GM23338 (cell line): Measurements from ENCODE around the gene FOXR2.

ENCODE experiments used
- CREB1 ChIP-seq: fragments of 250-450 bp; sonication (Bioruptor Pico); IDR thresholded peaks from 2 replicates; pipeline ENCODE4 v1.5.0; 2020; ENCODE audit warnings: low read depth, mild to moderate bottlenecking, moderate library complexity
- EZH2 ChIP-seq: fragments of 200-600 bp; sonication (generic); IDR thresholded peaks from one replicate; pipeline ENCODE4 v1.8.0; 2017; ENCODE audit warnings: antibody characterized with exemption, mild to moderate bottlenecking, low read depth; ENCODE audit not compliant: unreplicated experiment
- EZH2phosphoT487 ChIP-seq: fragments of 200-600 bp; sonication (generic); IDR thresholded peaks from one replicate; pipeline ENCODE4 v1.8.1; 2018; ENCODE audit warnings: antibody characterized with exemption; ENCODE audit not compliant: unreplicated experiment
- NANOG ChIP-seq: IDR thresholded peaks from 2 replicates; pipeline ENCODE4 v1.6.1; 2016; ENCODE audit warnings: antibody characterized with exemption, borderline replicate concordance
- POLR2AphosphoS5 ChIP-seq: IDR thresholded peaks from 2 replicates; pipeline ENCODE4 v1.6.1; 2016; ENCODE audit warnings: antibody characterized with exemption, low read depth
- STAT1 ChIP-seq: IDR thresholded peaks from one replicate; pipeline ENCODE4 v1.6.1; 2016; ENCODE audit warnings: antibody characterized with exemption; ENCODE audit not compliant: unreplicated experiment
- ZNF114 ChIP-seq: fragments of 250-450 bp; sonication (Bioruptor Pico); IDR thresholded peaks from 2 replicates; pipeline ENCODE4 v1.5.0; 2020; ENCODE audit warnings: mild to moderate bottlenecking, moderate library complexity
- ZNF331 ChIP-seq: fragments of 250-450 bp; sonication (Bioruptor Pico); IDR thresholded peaks from 2 replicates; pipeline ENCODE4 v1.5.0; 2020; ENCODE audit warnings: low read depth, mild to moderate bottlenecking, moderate library complexity
- TF ChIP-seq, protein P1 (sequence below), 2 experiments: fragments of 200-600 bp in 1 of 2; sonication (generic) in 1 of 2; conservative IDR thresholded peaks; 2 replicates each; pipeline versions ENCODE4 v1.5.1 to v1.6.1; 2016 to 2017; ENCODE audit warnings: antibody characterized with exemption in 2 of 2, low read depth in 2 of 2, mild to moderate bottlenecking in 2 of 2, moderate library complexity in 1 of 2
- TF ChIP-seq, protein P2 (sequence below): IDR thresholded peaks from one replicate; pipeline ENCODE4 v1.6.1; 2018; ENCODE audit warnings: antibody characterized with exemption; ENCODE audit not compliant: unreplicated experiment
- TF ChIP-seq, protein P3 (sequence below): IDR thresholded peaks from 2 replicates; pipeline ENCODE4 v1.6.1; 2016; ENCODE audit warnings: antibody characterized with exemption

DNA sequence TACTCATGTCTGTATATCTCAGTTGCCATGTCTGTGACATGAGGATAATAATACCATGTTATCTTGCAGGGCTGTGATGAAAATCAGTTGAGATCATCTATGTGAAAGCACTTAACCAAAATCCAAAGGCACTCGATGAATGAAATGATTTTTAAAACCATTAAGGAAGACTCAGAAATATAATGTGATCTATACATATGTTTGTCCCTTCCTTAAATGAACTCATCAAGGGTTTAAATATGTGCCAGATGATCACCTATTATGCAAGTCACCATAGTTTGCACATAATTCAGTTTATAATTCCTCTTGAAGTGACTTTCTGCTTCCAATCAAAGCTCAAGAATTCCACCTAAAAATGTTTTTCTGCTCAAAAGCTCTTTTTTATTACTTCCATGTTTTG lies at the start of gene FOXR2:
- TF ChIP-seq, protein P1, sequence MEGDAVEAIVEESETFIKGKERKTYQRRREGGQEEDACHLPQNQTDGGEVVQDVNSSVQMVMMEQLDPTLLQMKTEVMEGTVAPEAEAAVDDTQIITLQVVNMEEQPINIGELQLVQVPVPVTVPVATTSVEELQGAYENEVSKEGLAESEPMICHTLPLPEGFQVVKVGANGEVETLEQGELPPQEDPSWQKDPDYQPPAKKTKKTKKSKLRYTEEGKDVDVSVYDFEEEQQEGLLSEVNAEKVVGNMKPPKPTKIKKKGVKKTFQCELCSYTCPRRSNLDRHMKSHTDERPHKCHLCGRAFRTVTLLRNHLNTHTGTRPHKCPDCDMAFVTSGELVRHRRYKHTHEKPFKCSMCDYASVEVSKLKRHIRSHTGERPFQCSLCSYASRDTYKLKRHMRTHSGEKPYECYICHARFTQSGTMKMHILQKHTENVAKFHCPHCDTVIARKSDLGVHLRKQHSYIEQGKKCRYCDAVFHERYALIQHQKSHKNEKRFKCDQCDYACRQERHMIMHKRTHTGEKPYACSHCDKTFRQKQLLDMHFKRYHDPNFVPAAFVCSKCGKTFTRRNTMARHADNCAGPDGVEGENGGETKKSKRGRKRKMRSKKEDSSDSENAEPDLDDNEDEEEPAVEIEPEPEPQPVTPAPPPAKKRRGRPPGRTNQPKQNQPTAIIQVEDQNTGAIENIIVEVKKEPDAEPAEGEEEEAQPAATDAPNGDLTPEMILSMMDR (conservative IDR thresholded peaks at IDR 0.05; ENCODE audit: low read depth in 2 of 2) = no peak
- TF ChIP-seq EZH2 = no peak
- TF ChIP-seq, protein P2, sequence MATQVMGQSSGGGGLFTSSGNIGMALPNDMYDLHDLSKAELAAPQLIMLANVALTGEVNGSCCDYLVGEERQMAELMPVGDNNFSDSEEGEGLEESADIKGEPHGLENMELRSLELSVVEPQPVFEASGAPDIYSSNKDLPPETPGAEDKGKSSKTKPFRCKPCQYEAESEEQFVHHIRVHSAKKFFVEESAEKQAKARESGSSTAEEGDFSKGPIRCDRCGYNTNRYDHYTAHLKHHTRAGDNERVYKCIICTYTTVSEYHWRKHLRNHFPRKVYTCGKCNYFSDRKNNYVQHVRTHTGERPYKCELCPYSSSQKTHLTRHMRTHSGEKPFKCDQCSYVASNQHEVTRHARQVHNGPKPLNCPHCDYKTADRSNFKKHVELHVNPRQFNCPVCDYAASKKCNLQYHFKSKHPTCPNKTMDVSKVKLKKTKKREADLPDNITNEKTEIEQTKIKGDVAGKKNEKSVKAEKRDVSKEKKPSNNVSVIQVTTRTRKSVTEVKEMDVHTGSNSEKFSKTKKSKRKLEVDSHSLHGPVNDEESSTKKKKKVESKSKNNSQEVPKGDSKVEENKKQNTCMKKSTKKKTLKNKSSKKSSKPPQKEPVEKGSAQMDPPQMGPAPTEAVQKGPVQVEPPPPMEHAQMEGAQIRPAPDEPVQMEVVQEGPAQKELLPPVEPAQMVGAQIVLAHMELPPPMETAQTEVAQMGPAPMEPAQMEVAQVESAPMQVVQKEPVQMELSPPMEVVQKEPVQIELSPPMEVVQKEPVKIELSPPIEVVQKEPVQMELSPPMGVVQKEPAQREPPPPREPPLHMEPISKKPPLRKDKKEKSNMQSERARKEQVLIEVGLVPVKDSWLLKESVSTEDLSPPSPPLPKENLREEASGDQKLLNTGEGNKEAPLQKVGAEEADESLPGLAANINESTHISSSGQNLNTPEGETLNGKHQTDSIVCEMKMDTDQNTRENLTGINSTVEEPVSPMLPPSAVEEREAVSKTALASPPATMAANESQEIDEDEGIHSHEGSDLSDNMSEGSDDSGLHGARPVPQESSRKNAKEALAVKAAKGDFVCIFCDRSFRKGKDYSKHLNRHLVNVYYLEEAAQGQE = no peak
- TF ChIP-seq EZH2phosphoT487 = no peak
- no peak for TF ChIP-seq POLR2AphosphoS5
- TF ChIP-seq ZNF331 (CRISPR knock-in tag) = no peak
- no peak for TF ChIP-seq CREB1 (CRISPR knock-in tag)
- TF ChIP-seq STAT1 = no peak
- TF ChIP-seq ZNF114 (CRISPR knock-in tag) = no peak
- TF ChIP-seq, protein P3, sequence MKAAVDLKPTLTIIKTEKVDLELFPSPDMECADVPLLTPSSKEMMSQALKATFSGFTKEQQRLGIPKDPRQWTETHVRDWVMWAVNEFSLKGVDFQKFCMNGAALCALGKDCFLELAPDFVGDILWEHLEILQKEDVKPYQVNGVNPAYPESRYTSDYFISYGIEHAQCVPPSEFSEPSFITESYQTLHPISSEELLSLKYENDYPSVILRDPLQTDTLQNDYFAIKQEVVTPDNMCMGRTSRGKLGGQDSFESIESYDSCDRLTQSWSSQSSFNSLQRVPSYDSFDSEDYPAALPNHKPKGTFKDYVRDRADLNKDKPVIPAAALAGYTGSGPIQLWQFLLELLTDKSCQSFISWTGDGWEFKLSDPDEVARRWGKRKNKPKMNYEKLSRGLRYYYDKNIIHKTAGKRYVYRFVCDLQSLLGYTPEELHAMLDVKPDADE = no peak
- no peak for TF ChIP-seq NANOG
